ENCODE measurements around the gene EML5.

DNA sequence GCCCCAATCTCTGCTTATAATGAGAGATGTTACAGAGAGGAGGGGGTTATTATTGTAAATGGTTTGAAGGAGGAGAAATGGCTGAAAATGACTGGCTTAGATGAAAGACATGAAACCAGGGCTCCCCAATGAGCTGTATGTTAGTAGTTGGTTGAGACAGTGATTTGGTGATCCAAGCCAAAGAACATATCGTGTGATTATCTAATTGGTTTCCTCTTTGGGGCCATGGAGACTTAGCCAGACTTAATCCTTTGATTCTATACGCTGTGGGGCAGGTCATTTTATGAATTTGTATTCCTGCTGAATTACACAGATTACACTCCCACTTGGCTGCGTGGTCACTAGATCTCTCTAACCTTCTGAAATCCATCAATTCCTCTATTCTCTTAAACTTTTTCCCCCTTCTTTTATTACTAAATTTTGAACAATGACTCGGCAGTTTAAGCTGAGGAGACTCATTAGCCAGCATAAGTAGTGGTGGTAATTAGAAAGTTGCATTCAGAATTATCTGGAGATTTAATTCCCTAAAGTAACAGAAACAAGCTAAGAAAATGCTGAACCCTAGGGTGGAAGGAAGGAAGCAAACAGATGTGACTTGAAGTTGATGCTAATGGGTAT, 37.0 kb upstream of the EML5 start:
- TF ChIP-seq CTCF (conservative IDR thresholded peaks at IDR 0.05; ENCODE audit: low read depth, low read length) (no peak), EZH2phosphoT487 (IDR thresholded peaks at IDR 0.05; ENCODE audit: borderline replicate concordance, low read length) (no peak)
